GM12891 (cell line): ENCODE measurements around the gene PSMB11.

Experiments
- PAX5 ChIP-seq: IDR thresholded peaks from 2 replicates; pipeline ENCODE4 v1.6.1; 2011; ENCODE audit warnings: low read length, moderate library complexity, mild to moderate bottlenecking; ENCODE audit not compliant: insufficient read depth, severe bottlenecking
- POLR2A ChIP-seq: IDR thresholded peaks from 2 replicates; pipeline ENCODE4 v1.6.1; 2011; ENCODE audit warnings: low read depth, low read length, control low read depth
- POLR2AphosphoS5 ChIP-seq: IDR thresholded peaks from 2 replicates; pipeline ENCODE4 v1.6.1; 2011; ENCODE audit warnings: low read depth, low read length, control low read depth
- SPI1 ChIP-seq: IDR thresholded peaks from 2 replicates; pipeline ENCODE4 v1.6.1; 2011; ENCODE audit warnings: low read depth, low read length, control low read depth
- TAF1 ChIP-seq: IDR thresholded peaks from 2 replicates; pipeline ENCODE4 v1.6.1; 2011; ENCODE audit warnings: low read depth, low read length, control low read depth

DNA sequence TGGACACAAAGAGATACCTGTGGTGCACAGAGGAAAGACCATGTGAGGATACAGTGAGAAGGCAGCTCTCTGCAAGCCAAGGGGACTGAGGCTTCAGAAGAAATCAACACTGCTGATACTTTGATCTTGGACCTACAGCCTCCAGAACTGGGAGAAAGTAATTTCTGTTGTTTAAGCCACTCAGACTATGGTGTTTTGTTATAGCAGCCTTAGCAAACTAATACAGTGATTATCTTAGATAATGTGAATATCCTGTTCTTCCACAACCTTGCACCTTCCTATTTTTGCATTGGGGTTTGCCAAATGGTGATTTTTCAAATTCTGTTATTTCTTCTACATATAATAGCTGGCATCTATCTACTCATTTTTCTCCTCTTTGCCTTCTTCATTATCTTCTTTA, 23.9 kb upstream of the PSMB11 start:
- TF ChIP-seq POLR2A (no peak), POLR2AphosphoS5 (no peak), TAF1 (no peak), SPI1 (no peak), PAX5 (no peak)
